HS-27A (cell line): ENCODE results near the gene SMYD3.

Experiments used
- DNase-seq: peaks from one replicate; pipeline ENCODE4 v3.0.0-alpha.2; 2012; ENCODE audit warnings: low read depth, missing footprints

The SMYD3 gene

GRCh38 chr1:246147524-246148461 is 359.3 kb downstream of the SMYD3 start:
- no peak for DNase-seq

DNA sequence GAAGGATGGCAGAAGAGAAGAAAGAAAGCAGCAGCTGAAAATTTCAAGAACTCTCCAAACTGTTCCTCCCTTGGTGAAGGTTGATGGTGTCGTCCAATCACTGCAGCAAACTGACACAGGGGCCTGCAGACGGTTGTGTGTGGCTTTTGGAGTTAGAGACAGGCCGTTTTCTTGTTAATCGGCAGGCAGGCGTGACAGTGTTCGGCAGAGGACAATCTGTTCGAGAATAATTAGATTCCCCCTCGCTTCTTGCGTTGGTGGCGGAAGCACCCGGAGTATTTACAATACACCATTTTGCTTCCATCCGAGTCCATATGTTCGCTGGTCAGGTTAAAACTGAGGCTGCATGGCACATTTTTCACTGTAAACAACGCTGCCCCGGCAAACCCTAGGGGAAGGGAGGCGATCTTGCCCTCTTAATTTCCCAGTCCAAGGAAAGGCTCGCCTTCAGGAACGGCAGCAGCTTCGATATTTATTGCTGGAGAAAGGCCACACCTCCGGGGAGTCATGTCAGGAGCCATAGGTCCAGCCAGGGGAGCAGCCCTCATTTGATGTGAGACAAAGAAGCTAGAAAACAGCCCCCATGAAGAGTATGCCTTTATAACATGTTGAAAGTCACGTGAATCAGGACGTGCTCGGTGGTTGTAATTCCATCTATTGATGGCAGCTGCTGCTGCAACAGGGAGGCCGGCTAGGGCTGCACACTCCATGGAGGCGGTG is 360.1 kb downstream of the SMYD3 start:
- no peak for DNase-seq

GRCh38 chr1:246145900-246146299 is 361.2 kb downstream of the SMYD3 start:
- no peak for DNase-seq

GRCh38 chr1:246144931-246145330 is 362.1 kb downstream of the SMYD3 start:
- no peak for DNase-seq

GRCh38 chr1:246142320-246142893 is 364.7 kb downstream of the SMYD3 start:
- DNase-seq = peak; percentile 56

- DNase-seq = no peak
Measured at GRCh38 chr1:246141306-246141705, 365.8 kb downstream of the SMYD3 start.

- peak; percentile 39 for DNase-seq
Measured at GRCh38 chr1:246139745-246140182, 367.3 kb downstream of the SMYD3 start.

DNA sequence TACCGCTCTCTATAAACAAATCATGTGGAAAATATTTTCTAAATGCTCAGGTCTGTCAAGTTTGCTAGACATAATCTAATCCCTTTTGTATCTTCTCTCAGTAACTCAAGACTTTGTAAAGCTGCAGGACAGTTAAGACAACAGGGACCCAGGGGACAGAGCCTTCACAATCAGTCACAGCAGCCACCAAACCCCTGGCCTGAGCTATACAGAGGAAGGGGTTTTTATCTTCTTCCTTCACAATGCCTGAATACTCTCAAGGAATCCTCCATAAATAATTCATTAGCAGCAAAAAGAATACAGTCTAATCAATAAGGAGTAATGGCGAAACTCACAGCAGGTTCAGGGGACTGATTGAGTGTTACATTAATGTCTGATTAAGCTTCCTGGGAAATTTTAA is 368.3 kb downstream of the SMYD3 start:
- DNase-seq = no peak

DNA sequence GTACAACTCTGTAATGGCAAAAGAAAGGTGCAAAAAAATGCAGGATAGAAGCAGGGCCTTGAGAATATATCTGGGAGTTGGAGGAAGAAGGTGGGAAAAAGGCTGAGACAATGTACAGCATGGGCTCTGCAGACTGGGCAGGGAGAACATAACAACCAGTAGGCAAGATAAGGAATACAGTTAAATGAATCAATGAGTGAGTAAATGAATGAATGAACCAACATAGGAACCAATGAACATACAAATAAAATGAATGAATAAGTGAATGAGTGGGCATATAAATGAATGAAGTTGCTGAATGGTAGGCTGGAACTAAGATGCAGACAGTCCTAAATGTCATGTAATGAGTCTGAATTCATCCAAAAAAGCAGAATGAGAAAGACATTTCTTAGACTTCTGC is 370.6 kb downstream of the SMYD3 start:
- no peak for DNase-seq

DNA sequence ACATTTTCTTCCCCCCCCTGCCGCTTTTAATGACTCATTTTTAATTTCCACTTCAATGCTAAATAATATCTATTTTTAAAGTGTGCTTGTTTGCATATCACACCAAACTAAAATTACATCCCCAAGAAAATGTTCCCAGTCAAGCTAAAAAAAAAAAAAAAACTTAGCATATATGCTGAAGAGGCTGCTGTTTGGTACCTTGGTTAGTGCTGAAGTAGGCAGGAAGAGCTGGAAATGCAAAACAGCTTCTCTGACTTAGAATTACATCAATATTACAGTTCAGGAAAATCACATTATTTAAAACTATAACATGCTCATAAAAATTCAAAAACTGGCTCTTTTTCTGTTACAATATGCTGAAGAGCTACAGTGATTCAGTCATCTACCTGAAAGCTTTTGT is 372.3 kb downstream of the SMYD3 start:
- no peak for DNase-seq

GRCh38 chr1:246131095-246131494 is 376.0 kb downstream of the SMYD3 start:
- DNase-seq = no peak

GRCh38 chr1:246128494-246129069 is 378.5 kb downstream of the SMYD3 start:
- no peak for DNase-seq

DNA sequence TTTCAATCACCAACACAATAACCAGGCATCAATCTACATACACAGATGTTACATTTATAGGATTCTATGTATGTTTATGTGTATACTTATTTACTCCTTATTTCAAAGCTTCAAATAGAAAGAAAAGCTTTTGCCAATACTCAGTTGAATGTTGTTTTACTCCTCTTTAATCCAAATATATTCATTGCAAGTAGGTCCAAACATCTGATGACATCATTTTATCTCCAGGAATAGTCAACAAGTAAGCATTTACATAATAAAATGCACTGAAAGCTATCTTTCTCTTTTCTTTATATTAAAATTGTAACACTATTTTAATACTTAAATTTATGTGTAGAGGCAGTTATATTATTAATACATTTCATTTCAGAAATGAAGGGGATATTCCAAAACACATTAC is 380.5 kb downstream of the SMYD3 start:
- DNase-seq = no peak

GRCh38 chr1:246122071-246122470 is 385.0 kb downstream of the SMYD3 start:
- DNase-seq = no peak

DNA sequence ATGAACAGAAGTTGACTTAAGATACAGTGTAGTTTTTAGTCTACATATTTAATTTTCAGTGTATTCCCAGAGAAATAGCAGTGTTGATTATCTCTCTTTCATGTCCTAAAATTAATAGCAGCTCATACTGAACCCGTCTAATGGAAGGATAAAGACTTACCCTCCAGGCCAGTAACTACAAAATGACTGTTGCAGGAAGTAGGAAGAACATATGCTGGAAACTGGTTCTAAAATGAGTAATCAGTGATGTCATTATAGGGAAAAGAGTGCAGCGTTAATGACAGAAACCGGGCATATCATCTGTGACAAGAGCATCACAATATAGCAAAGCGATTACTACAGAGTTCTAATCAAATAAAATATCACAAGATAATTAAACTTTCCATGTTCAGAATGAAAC is 385.5 kb downstream of the SMYD3 start:
- no peak for DNase-seq

DNA sequence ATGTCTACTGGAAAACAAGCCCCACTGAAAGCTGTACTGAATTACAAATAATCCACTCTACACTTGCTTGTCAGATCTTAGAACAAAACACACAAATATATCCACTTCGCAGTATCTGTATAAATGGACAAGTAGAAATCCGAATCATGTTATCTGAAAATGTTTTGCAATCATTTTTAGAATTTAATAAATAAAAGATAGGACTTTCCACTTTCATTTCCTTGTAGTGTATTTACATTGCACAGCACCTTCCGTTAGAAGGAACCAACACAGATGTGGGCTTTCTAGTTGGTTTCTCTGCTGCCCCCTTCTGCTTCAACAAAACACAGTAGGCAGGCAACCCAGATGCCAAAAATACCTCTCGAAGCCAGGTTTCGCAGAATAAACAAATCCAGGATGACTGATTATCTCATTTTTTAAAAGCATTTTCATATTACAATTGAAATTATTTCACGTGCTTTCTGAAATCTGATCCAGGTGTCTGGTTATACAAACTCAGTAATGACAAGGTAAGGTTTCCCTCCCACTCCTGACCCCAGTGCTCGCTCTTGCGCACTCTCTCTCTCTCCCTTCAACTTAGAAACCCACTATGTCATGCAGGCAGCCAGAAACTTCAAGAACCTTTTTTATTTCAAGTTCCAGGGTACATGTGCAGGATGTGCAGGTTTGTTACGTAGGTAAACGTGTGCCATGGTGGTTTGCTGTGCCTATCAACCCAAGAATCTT is 389.9 kb downstream of the SMYD3 start:
- DNase-seq = no peak

DNA sequence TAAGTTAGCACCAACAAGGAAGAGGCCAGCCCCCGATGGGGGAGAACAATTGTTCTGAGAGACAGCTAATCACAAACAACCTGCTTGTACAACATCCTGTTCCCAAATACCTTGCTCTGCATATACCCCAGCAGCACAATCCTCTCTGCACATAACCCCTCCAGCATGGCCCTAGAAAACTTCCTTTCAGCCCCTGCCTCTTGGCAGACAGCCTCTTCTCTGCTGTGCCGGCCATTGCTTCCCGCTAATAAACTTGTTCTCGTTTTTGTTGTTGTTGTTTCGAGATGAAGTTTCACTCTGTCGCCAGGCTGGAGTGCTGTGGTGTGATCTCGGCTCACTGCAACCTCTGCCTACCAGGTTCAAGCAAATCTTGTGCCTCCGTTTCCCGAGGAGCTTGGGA is 392.7 kb downstream of the SMYD3 start:
- DNase-seq = no peak

- no peak for DNase-seq
Measured at GRCh38 chr1:246113555-246114095, 393.5 kb downstream of the SMYD3 start.

- DNase-seq = no peak
Measured at GRCh38 chr1:246111570-246111969, 395.5 kb downstream of the SMYD3 start.

DNA sequence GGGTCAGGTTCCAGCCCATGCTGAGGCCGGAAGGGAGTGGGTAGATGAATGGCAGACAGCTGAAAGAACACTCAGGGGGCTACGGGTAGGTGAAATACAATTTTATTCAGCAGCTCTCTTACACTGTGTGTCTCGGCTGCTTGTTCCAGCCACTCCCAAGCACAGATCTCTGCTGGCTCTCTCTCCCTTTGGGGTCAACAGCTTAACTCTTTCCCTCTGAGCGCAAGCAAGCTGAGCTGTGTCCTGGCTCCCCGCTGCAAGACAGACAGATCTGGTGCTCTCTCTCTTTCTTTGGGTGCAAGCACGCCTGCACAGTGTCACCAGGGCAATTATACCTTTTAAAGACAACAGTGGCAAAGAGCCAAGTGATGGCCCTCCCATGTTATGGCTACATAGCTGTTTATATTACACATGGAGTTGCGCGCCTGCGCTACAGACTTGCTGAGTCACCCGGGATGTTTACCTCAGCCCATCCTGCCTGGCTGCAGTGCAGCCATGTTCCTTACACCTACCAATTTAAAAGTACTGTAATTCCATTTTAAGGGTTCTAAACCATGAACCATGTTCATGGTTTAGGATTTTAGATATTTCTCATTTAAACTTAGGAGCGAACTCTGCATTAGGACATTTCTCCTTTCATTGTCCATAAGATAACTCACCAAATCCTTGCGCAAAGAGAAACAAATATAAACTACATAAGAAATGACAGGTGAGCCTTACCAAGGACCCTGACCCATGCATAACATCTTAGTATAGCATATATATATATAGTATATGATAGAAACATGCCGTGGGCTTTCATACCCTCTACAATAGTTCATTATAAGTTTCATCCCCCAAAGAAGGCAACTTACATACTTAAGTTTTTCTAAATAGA is 396.5 kb downstream of the SMYD3 start:
- no peak for DNase-seq
